ENCODE data around the gene C2CD2.

Gene C2CD2

GRCh38 chr21:41845310-41846032 lies 108.3 kb downstream of the C2CD2 start:
- no peaks in the 10 kb centered on the region for H3K9me2 ChIP-seq (replicated peaks; ENCODE audit: control insufficient read depth, low read length)
- TF ChIP-seq EZH2phosphoT487 (IDR thresholded peaks at IDR 0.05; ENCODE audit: borderline replicate concordance, low read length) = no peak
- no peak for TF ChIP-seq CTCF (IDR thresholded peaks at IDR 0.05; ENCODE audit: low read depth, low read length, poor library complexity, severe bottlenecking)
- H3K36me3 ChIP-seq (ENCODE audit: control insufficient read depth, low read length) = peaks cover 70% of the 10 kb centered on the region
- no peak overlapping the region for H3K27ac ChIP-seq (ENCODE audit: low read depth, low read length)
- peaks cover 43% of the 10 kb centered on the region for H3K4me1 ChIP-seq (ENCODE audit: control insufficient read depth, low read length)
- peak overlapping the region; percentile 22 for H3K4me2 ChIP-seq (ENCODE audit: low read length)
- H3K9me3 ChIP-seq (ENCODE audit: control insufficient read depth, insufficient read depth, low read length) = no peaks in the 10 kb centered on the region
- H4K20me1 ChIP-seq (ENCODE audit: control insufficient read depth, insufficient read depth, low read depth, low read length) = no peaks in the 10 kb centered on the region
- H3K79me2 ChIP-seq (ENCODE audit: control insufficient read depth, low read length) = peaks cover 2% of the 10 kb centered on the region; the same call in 1 of the 2 replicates
- H3F3A ChIP-seq (ENCODE audit: control insufficient read depth, insufficient read depth) = peaks cover 19% of the 10 kb centered on the region
- no peak overlapping the region for H3K4me3 ChIP-seq (ENCODE audit: low read length)
- H3K27me3 ChIP-seq (ENCODE audit: control insufficient read depth, low read length) = no peaks in the 10 kb centered on the region

- peaks cover 19% of the 10 kb centered on the region for H3F3A ChIP-seq (ENCODE audit: control insufficient read depth, insufficient read depth)
- 0 out of 2 replicates have a peak overlapping the region, but pooled peaks have one; percentile 31 for H3K27ac ChIP-seq (ENCODE audit: low read depth, low read length)
- TF ChIP-seq EZH2phosphoT487 (IDR thresholded peaks at IDR 0.05; ENCODE audit: borderline replicate concordance, low read length) (no peak), CTCF (IDR thresholded peaks at IDR 0.05; ENCODE audit: low read depth, low read length, poor library complexity, severe bottlenecking) (no peak)
- H3K4me1 ChIP-seq (ENCODE audit: control insufficient read depth, low read length) = peaks cover 55% of the 10 kb centered on the region
- H3K9me2 ChIP-seq (replicated peaks; ENCODE audit: control insufficient read depth, low read length) = no peaks in the 10 kb centered on the region
- no peaks in the 10 kb centered on the region for H3K27me3 ChIP-seq (ENCODE audit: control insufficient read depth, low read length)
- H3K4me3 ChIP-seq (ENCODE audit: low read length) = no peak overlapping the region
- H4K20me1 ChIP-seq (ENCODE audit: control insufficient read depth, insufficient read depth, low read depth, low read length) = no peaks in the 10 kb centered on the region
- H3K36me3 ChIP-seq (ENCODE audit: control insufficient read depth, low read length) = peaks cover 70% of the 10 kb centered on the region
- H3K9me3 ChIP-seq (ENCODE audit: control insufficient read depth, insufficient read depth, low read length) = no peaks in the 10 kb centered on the region
- H3K4me2 ChIP-seq (ENCODE audit: low read length) = no peak overlapping the region
- peaks cover 2% of the 10 kb centered on the region; the same call in 1 of the 2 replicates for H3K79me2 ChIP-seq (ENCODE audit: control insufficient read depth, low read length)
Observed at GRCh38 chr21:41843584-41843983, 110.2 kb downstream of the C2CD2 start.

GRCh38 chr21:41840880-41841279 lies 112.9 kb downstream of the C2CD2 start:
- H3K79me2 ChIP-seq (ENCODE audit: control insufficient read depth, low read length) = peaks cover 24% of the 10 kb centered on the region
- peak overlapping the region; percentile 20; the same call in 1 of the 2 replicates for H3K27ac ChIP-seq (ENCODE audit: low read depth, low read length)
- H3K4me1 ChIP-seq (ENCODE audit: control insufficient read depth, low read length) = peaks cover 79% of the 10 kb centered on the region
- peaks cover 70% of the 10 kb centered on the region for H3K36me3 ChIP-seq (ENCODE audit: control insufficient read depth, low read length)
- no peak for TF ChIP-seq CTCF (IDR thresholded peaks at IDR 0.05; ENCODE audit: low read depth, low read length, poor library complexity, severe bottlenecking)
- TF ChIP-seq EZH2phosphoT487 (IDR thresholded peaks at IDR 0.05; ENCODE audit: borderline replicate concordance, low read length) = no peak
- peaks cover 19% of the 10 kb centered on the region for H3F3A ChIP-seq (ENCODE audit: control insufficient read depth, insufficient read depth)
- no peaks in the 10 kb centered on the region for H4K20me1 ChIP-seq (ENCODE audit: control insufficient read depth, insufficient read depth, low read depth, low read length)
- H3K9me3 ChIP-seq (ENCODE audit: control insufficient read depth, insufficient read depth, low read length) = no peaks in the 10 kb centered on the region
- H3K9me2 ChIP-seq (replicated peaks; ENCODE audit: control insufficient read depth, low read length) = no peaks in the 10 kb centered on the region
- H3K4me3 ChIP-seq (ENCODE audit: low read length) = no peak overlapping the region
- no peaks in the 10 kb centered on the region for H3K27me3 ChIP-seq (ENCODE audit: control insufficient read depth, low read length)
- 0 out of 2 replicates have a peak overlapping the region, but pooled peaks have one; percentile 17 for H3K4me2 ChIP-seq (ENCODE audit: low read length)
